Osteocyte (in vitro differentiated cells): ENCODE data around the gene PMPCB. TPM values are rescaled to one million over a fixed set of nuclear protein-coding genes. Genes with fewer than 3 reads are reported as not detected.

Experiments used
- DNase-seq: peaks from one replicate; pipeline ENCODE4 v3.0.0; 2021; ENCODE audit warnings: mixed read lengths; ENCODE audit not compliant: unreplicated experiment; ENCODE audit errors: extremely low spot score
- H3K27ac Mint-ChIP-seq: one replicate; pipeline ENCODE4 v1.8.0; 2021; ENCODE audit warnings: mild to moderate bottlenecking, mixed read lengths; ENCODE audit not compliant: unreplicated experiment
- H3K27me3 Mint-ChIP-seq: one replicate; pipeline ENCODE4 v1.8.0; 2021; ENCODE audit warnings: mixed read lengths; ENCODE audit not compliant: unreplicated experiment
- H3K36me3 Mint-ChIP-seq: one replicate; pipeline ENCODE4 v1.8.0; 2021; ENCODE audit warnings: mixed read lengths; ENCODE audit not compliant: unreplicated experiment
- H3K4me1 Mint-ChIP-seq: one replicate; pipeline ENCODE4 v1.8.0; 2021; ENCODE audit warnings: mixed read lengths; ENCODE audit not compliant: unreplicated experiment
- H3K4me3 Mint-ChIP-seq: one replicate; pipeline ENCODE4 v1.8.0; 2021; ENCODE audit warnings: mild to moderate bottlenecking, moderate library complexity, mixed read lengths; ENCODE audit not compliant: unreplicated experiment
- H3K9me3 Mint-ChIP-seq: one replicate; pipeline ENCODE4 v1.8.0; 2021; ENCODE audit warnings: mixed read lengths; ENCODE audit not compliant: unreplicated experiment
- CTCF ChIP-seq: fragments of 200-600 bp; sonication (generic); IDR thresholded peaks from 2 replicates; pipeline ENCODE4 v1.5.0; 2021; ENCODE audit warnings: antibody characterized with exemption, mild to moderate bottlenecking, moderate library complexity
- total RNA-seq: library from RNA; stranded (reverse); gene quantifications from 2 replicates; pipeline ENCODE4 v1.2.1, GENCODE V29; 2021

Gene PMPCB
- total RNA-seq, 1 donor from 2014 or later: 52.7 TPM

GRCh38 chr7:103343758-103344452 lies 46.7 kb downstream of the PMPCB start:
- Mint-ChIP-seq H3K4me3 (peak overlapping the region; percentile 98), H3K27ac (peak overlapping the region; percentile 95), H3K9me3 (no peaks in the 10 kb centered on the region), H3K4me1 (peaks cover 28% of the 10 kb centered on the region), H3K27me3 (no peaks in the 10 kb centered on the region), H3K36me3 (peaks cover 27% of the 10 kb centered on the region)
- no peak for TF ChIP-seq CTCF
- no peak for DNase-seq

GRCh38 chr7:103344453-103345149 lies 47.4 kb downstream of the PMPCB start, which contains the start of gene DNAJC2:
Gene DNAJC2, minus strand, starts transcription at chr7:103344767. Its CDS starts 145 bp downstream, at chr7:103344622.
- Mint-ChIP-seq H3K4me3 (peak within 1 kb of the TSS; percentile 98), H3K27ac (peak within 1 kb of the TSS; percentile 95), H3K9me3 (no peaks in the 10 kb centered on the region), H3K4me1 (peaks cover 34% of the 10 kb centered on the region), H3K27me3 (no peaks in the 10 kb centered on the region), H3K36me3 (peaks cover 20% of the 10 kb centered on the region)
- peak; percentile 92 for DNase-seq
- TF ChIP-seq CTCF: no peak

- Mint-ChIP-seq H3K36me3 (peaks cover 11% of the 10 kb centered on the region), H3K4me1 (peaks cover 44% of the 10 kb centered on the region), H3K4me3 (no peak overlapping the region), H3K9me3 (no peaks in the 10 kb centered on the region), H3K27ac (no peak overlapping the region), H3K27me3 (no peaks in the 10 kb centered on the region)
- TF ChIP-seq CTCF: no peak
- no peak for DNase-seq
Measured at GRCh38 chr7:103346396-103346795, 49.2 kb downstream of the PMPCB start.

GRCh38 chr7:103347507-103348267 lies 50.5 kb downstream of the PMPCB start, which contains the start of gene PSMC2:
Gene PSMC2, plus strand, starts transcription at chr7:103347643. Its CDS starts 69 bp downstream, at chr7:103347712.
- TF ChIP-seq CTCF: no peak
- Mint-ChIP-seq H3K4me3 (peak within 1 kb of the TSS; percentile 98), H3K27me3 (no peaks in the 10 kb centered on the region), H3K36me3 (peaks cover 10% of the 10 kb centered on the region), H3K27ac (peak within 1 kb of the TSS; percentile 98), H3K9me3 (no peaks in the 10 kb centered on the region), H3K4me1 (peaks cover 44% of the 10 kb centered on the region)
- peak; percentile 89 for DNase-seq
